Measurements from ENCODE around the gene GRHPR.
"Not testable (repeated sequence)": the region's sequence is repeated elsewhere in the genome, so short reads cannot be mapped to it uniquely, and the experiment has no call there.

DNA sequence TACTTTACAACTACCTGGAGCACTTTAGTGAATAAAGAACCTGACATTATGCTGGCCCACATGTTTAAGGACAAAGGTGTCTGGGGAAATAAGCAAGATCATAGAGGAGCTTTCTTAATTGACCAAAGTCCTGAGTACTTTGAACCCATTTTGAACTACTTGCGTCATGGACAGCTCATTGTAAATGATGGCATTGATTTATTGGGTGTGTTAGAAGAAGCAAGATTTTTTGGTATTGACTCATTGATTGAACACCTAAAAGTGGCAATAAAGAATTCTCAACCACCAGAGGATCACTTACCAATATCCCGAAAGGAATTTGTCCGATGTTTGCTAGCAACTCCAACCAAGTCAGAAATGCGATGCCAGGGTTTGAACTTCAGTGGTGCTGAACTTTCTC lies 54.9 kb downstream of the GRHPR start:
- TF ChIP-seq POLR2A (IDR thresholded peaks at IDR 0.05; ENCODE audit: low read depth, low read length); CHD1 (IDR thresholded peaks at IDR 0.05; ENCODE audit: low read depth, low read length); RAD21 (IDR thresholded peaks at IDR 0.05; ENCODE audit: low read length); BHLHE40 (IDR thresholded peaks at IDR 0.05; ENCODE audit: low read depth, low read length); MAFK (IDR thresholded peaks at IDR 0.05; ENCODE audit: low read depth, low read length); CEBPB (IDR thresholded peaks at IDR 0.05; ENCODE audit: low read depth, low read length); RCOR1 (IDR thresholded peaks at IDR 0.05; ENCODE audit: insufficient replicate concordance, low read length); SMC3 (IDR thresholded peaks at IDR 0.05; ENCODE audit: low read depth, low read length): not testable (repeated sequence)
- TF ChIP-seq, protein P1, sequence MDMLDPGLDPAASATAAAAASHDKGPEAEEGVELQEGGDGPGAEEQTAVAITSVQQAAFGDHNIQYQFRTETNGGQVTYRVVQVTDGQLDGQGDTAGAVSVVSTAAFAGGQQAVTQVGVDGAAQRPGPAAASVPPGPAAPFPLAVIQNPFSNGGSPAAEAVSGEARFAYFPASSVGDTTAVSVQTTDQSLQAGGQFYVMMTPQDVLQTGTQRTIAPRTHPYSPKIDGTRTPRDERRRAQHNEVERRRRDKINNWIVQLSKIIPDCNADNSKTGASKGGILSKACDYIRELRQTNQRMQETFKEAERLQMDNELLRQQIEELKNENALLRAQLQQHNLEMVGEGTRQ (IDR thresholded peaks at IDR 0.05; ENCODE audit: low read depth, low read length), result not testable (repeated sequence)
- TF ChIP-seq, protein P2, sequence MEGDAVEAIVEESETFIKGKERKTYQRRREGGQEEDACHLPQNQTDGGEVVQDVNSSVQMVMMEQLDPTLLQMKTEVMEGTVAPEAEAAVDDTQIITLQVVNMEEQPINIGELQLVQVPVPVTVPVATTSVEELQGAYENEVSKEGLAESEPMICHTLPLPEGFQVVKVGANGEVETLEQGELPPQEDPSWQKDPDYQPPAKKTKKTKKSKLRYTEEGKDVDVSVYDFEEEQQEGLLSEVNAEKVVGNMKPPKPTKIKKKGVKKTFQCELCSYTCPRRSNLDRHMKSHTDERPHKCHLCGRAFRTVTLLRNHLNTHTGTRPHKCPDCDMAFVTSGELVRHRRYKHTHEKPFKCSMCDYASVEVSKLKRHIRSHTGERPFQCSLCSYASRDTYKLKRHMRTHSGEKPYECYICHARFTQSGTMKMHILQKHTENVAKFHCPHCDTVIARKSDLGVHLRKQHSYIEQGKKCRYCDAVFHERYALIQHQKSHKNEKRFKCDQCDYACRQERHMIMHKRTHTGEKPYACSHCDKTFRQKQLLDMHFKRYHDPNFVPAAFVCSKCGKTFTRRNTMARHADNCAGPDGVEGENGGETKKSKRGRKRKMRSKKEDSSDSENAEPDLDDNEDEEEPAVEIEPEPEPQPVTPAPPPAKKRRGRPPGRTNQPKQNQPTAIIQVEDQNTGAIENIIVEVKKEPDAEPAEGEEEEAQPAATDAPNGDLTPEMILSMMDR (conservative IDR thresholded peaks at IDR 0.05; ENCODE audit: low read depth, low read length), result not testable (repeated sequence)
- TF ChIP-seq, protein P3, sequence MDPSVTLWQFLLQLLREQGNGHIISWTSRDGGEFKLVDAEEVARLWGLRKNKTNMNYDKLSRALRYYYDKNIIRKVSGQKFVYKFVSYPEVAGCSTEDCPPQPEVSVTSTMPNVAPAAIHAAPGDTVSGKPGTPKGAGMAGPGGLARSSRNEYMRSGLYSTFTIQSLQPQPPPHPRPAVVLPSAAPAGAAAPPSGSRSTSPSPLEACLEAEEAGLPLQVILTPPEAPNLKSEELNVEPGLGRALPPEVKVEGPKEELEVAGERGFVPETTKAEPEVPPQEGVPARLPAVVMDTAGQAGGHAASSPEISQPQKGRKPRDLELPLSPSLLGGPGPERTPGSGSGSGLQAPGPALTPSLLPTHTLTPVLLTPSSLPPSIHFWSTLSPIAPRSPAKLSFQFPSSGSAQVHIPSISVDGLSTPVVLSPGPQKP (IDR thresholded peaks at IDR 0.05; ENCODE audit: borderline replicate concordance, low read depth, low read length), result not testable (repeated sequence)
